ENCODE results near the gene RASSF3.

DNA sequence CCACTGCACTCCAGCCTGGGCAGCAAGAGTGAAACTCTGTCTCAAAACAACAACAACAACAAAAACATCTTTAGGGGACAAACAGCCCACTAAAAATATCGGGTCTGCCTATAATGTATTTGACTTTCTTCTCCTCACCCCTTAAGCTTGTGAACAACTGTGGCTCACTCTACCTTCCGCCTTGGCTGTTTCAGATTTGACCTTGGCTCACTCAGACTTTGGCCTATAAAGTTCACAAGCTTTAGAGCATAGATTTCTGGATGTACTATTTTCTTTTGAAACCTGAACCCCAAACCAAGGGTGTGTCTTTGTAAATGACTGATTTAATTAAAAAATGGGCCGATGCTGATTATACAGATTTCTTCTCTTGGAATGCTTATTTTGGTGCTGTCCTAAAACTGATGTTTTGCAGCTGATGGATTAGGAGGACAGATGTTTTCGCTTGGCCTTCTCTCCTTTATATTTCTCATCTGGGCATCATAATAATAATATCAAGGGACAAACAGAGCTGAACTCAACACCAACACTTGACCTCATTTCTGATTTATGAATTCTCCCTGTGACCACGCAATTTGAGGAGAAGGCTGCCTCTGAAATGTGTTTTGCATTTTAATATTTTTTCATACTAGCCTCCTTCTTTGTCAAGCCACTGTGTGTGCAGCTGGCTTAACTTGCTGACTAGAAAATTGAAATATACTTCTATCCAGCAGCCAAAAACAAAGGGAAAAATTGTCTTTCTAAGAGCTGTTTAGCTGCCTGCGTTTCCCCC is 40.2 kb upstream of the RASSF3 start:
- TF ChIP-seq, protein P1, sequence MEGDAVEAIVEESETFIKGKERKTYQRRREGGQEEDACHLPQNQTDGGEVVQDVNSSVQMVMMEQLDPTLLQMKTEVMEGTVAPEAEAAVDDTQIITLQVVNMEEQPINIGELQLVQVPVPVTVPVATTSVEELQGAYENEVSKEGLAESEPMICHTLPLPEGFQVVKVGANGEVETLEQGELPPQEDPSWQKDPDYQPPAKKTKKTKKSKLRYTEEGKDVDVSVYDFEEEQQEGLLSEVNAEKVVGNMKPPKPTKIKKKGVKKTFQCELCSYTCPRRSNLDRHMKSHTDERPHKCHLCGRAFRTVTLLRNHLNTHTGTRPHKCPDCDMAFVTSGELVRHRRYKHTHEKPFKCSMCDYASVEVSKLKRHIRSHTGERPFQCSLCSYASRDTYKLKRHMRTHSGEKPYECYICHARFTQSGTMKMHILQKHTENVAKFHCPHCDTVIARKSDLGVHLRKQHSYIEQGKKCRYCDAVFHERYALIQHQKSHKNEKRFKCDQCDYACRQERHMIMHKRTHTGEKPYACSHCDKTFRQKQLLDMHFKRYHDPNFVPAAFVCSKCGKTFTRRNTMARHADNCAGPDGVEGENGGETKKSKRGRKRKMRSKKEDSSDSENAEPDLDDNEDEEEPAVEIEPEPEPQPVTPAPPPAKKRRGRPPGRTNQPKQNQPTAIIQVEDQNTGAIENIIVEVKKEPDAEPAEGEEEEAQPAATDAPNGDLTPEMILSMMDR (optimal IDR thresholded peaks at IDR 0.05 in 1 of 3, IDR thresholded peaks at IDR 0.05 in 1 of 3, conservative IDR thresholded peaks at IDR 0.05 in 1 of 3; ENCODE audit: extremely low read depth in 1 of 3, insufficient read depth in 2 of 3, low read length in 3 of 3): no peak
- no peak for TF ChIP-seq EZH2 (IDR thresholded peaks at IDR 0.05; ENCODE audit: low read length)

Measured in keratinocyte (primary cell).